Kidney (tissue), 14 donors: Measurements from ENCODE around the gene QSOX1. TPM values are rescaled to one million over a fixed set of nuclear protein-coding genes. Genes with fewer than 3 reads are reported as not detected.

Experiments
- DNase-seq, 5 donors: peaks; one replicate each; pipeline ENCODE4 v3.0.0-alpha.2; 2013 to 2020
- FAIRE-seq: peaks from 2 replicates; lab custom pipeline; 2012; peaks lifted over from hg19 to GRCh38; lab: Jason Lieb, UNC
- H3K27ac ChIP-seq, 2 donors: one replicate each; pipeline ENCODE4 v1.7.0; 2013; ENCODE audit warnings: low read depth in 2 of 2, low read length in 2 of 2, inconsistent platforms in 1 of 2
- H3K27me3 ChIP-seq: one replicate; pipeline ENCODE4 v1.7.1; 2013; ENCODE audit warnings: low read length, inconsistent platforms; ENCODE audit not compliant: control insufficient read depth, insufficient read depth
- H3K36me3 ChIP-seq, 3 donors: one replicate each; pipeline versions ENCODE4 v1.7.0 to v1.7.1; 2013; ENCODE audit warnings: low read length in 3 of 3, control low read depth in 1 of 3, inconsistent platforms in 1 of 3; ENCODE audit not compliant: insufficient read depth in 3 of 3, control insufficient read depth in 2 of 3
- H3K4me1 ChIP-seq, 3 donors: one replicate each; pipeline versions ENCODE4 v1.7.0 to v1.7.1; 2013; ENCODE audit warnings: low read length in 3 of 3, inconsistent platforms in 1 of 3, low read depth in 1 of 3; ENCODE audit not compliant: control insufficient read depth in 2 of 3, insufficient read depth in 2 of 3
- H3K4me3 ChIP-seq, 3 donors: one replicate each; pipeline versions ENCODE4 v1.7.0 to v1.8.1; 2013; ENCODE audit warnings: low read length in 3 of 3, control low read depth in 1 of 3, inconsistent platforms in 1 of 3
- H3K9ac ChIP-seq, 3 donors: one replicate each; pipeline versions ENCODE4 v1.7.0 to v1.7.1; 2013; ENCODE audit warnings: low read length in 3 of 3, control low read depth in 1 of 3, inconsistent platforms in 1 of 3
- H3K9me3 ChIP-seq, 3 donors: one replicate each; pipeline versions ENCODE4 v1.7.0 to v1.7.1; 2013; ENCODE audit warnings: low read length in 3 of 3, control low read depth in 1 of 3, inconsistent platforms in 1 of 3; ENCODE audit not compliant: control insufficient read depth in 2 of 3, insufficient read depth in 1 of 3
- CTCF ChIP-seq: IDR thresholded peaks from 3 replicates; pipeline ENCODE4 v1.5.1; 2012; ENCODE audit warnings: mild to moderate bottlenecking, moderate library complexity, borderline replicate concordance; ENCODE audit not compliant: insufficient read depth; ENCODE audit errors: extremely low read depth
- intact Hi-C: fragments of 100-400 bp; cut with DNase I; formaldehyde crosslinking; loops from one replicate; pipeline ENCODE4 v1.11.1; 2022
- polyA plus RNA-seq: library from polyadenylated mRNA; stranded (reverse); fragments of 350-450 nt; fragmentation: Illumina TruSeq; extraction: RNeasy Lipid Tissue Mini Kit (QIAGEN cat#74804); gene quantifications from one replicate; pipeline ENCODE4 v1.2.3, GENCODE V29; 2014; ENCODE audit warnings: low read depth, low replicate concordance; ENCODE audit not compliant: insufficient read depth
- total RNA-seq: library from RNA; stranded (reverse); fragmentation: NEBNext Ultra II Directional; extraction: Animal tissue kit (Norgen Biotek cat#: 25700); gene quantifications from one replicate; pipeline ENCODE4 v1.2.1, GENCODE V29; 2021
- donor health status: control.
- donor health status: control.
- donor health status: control.
- donor health status: control.
- donor health status: control.
- donor health status: DM: yes; HTN: yes; CAD: no.
- donor health status: Normal renal cell carcinoma (clear cell type).

The QSOX1 gene
- total and polyA plus RNA-seq, 2 donors from 2014 or later = 94.5 to 111 TPM

- Histone ChIP-seq H3K9me3 (no peaks in the 10 kb centered on the region), H3K27ac (no peak overlapping the region), H3K9ac (no peak overlapping the region), H3K27me3 (no peaks in the 10 kb centered on the region), H3K4me3 (no peak overlapping the region), H3K4me1 (peaks cover 0 to 6% (median 0%) of the 10 kb centered on the region in 3 donors), H3K36me3 (no peaks in the 10 kb centered on the region)
- intact Hi-C loops = no loop called here
- DNase-seq (peak in 1 of 5 donors; percentile 34), FAIRE-seq (no peak)
- no peak for TF ChIP-seq CTCF
Measured at GRCh38 chr1:180176965-180177364, 22.3 kb downstream of the QSOX1 start.

- Histone ChIP-seq H3K9ac (no peak overlapping the region), H3K4me3 (no peak overlapping the region), H3K36me3 (no peaks in the 10 kb centered on the region), H3K27ac (no peak overlapping the region), H3K27me3 (no peaks in the 10 kb centered on the region), H3K9me3 (no peaks in the 10 kb centered on the region), H3K4me1 (peaks cover 0 to 6% (median 0%) of the 10 kb centered on the region in 3 donors)
- intact Hi-C loops = no loop called here
- TF ChIP-seq CTCF = no peak
- no peak for FAIRE-seq
- peak in 1 of 5 donors; percentile 36 for DNase-seq
Measured at GRCh38 chr1:180177931-180178330, 23.3 kb downstream of the QSOX1 start.

DNA sequence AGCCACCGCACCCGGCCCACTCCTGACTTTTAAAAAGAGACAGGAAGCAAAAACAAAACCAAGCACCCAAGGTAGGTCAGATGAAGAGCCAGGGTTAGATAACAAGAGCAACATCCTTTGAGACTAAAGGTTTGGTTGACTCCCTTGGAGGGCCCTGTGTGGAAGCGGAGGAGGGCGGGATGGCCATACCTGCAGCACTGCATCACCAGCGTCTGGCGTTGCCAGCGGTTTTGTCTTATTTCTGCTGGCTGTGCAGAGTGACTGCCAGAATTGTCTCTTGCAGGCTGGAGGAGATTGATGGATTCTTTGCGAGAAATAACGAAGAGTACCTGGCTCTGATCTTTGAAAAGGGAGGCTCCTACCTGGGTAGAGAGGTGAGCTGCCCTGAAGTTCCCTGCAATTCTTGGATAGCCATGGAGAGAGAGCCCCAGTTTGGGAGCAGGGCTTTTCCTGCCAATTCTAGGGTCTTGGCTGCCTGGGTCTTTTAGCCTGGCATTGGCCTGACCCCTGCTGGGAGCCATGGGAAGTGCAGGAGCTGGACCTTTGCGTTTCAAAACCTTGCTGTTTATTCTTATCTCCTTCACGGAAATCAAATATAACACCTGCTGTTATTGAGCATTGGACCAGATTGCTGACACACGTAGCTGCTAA, 24.0 kb downstream of the QSOX1 start:
- FAIRE-seq (no peak), DNase-seq (peak; percentile 60 to 76 (median 73))
- Histone ChIP-seq H3K4me3 (no peak overlapping the region), H3K4me1 (peaks cover 0 to 5% (median 0%) of the 10 kb centered on the region in 3 donors), H3K36me3 (no peaks in the 10 kb centered on the region), H3K9ac (no peak overlapping the region), H3K27ac (no peak overlapping the region), H3K27me3 (no peaks in the 10 kb centered on the region), H3K9me3 (no peaks in the 10 kb centered on the region)
- TF ChIP-seq CTCF = peak; percentile 93
- intact Hi-C loops = no loop called here
